Coronary artery (tissue), 2 donors: ENCODE measurements around the gene ATAD3A.
"Not testable (repeated sequence)": the region's sequence is repeated elsewhere in the genome, so short reads cannot be mapped to it uniquely, and the experiment has no call there.

Experiments used
- DNase-seq: peaks from one replicate; pipeline ENCODE4 v3.0.0-alpha.2; 2017; ENCODE audit warnings: low spot score
- H3K27ac ChIP-seq, 2 donors: fragments of 200-600 bp; sonication (generic); one replicate each; pipeline ENCODE4 v1.5.1; 2016 to 2019
- H3K4me3 ChIP-seq: fragments of 200-600 bp; sonication (generic); 2 replicates; pipeline ENCODE4 v1.5.1; 2016; ENCODE audit warnings: mild to moderate bottlenecking, moderate library complexity
- TF ChIP-seq, protein P1 (sequence below): fragments of 200-600 bp; sonication (generic); IDR thresholded peaks from one replicate; pipeline ENCODE4 v1.5.1; 2019; ENCODE audit warnings: antibody characterized with exemption

ATAD3A gene

DNA sequence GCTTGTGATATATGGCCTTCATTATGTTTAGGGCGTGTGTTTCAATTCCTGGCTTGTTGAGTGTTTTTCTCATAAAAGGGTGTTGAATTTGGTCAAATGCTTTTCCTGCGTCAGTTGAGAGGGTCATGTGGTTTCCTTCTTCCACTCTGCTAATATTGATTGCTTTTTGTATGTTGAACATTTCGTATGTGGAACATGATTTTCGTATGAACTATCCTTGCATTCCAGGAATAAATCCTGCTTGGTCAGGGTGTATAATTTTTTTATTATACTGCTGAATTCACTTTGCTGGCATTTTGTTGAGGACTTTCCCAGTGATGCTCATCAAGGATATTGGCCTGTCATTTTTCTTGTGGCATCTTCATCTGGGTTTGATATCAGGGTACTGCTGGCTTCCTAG lies 4.7 kb upstream of the ATAD3A start:
- H3K27ac ChIP-seq, result no peak overlapping the region
- no peak for DNase-seq
- H3K4me3 ChIP-seq, result no peak overlapping the region
- TF ChIP-seq, protein P1, sequence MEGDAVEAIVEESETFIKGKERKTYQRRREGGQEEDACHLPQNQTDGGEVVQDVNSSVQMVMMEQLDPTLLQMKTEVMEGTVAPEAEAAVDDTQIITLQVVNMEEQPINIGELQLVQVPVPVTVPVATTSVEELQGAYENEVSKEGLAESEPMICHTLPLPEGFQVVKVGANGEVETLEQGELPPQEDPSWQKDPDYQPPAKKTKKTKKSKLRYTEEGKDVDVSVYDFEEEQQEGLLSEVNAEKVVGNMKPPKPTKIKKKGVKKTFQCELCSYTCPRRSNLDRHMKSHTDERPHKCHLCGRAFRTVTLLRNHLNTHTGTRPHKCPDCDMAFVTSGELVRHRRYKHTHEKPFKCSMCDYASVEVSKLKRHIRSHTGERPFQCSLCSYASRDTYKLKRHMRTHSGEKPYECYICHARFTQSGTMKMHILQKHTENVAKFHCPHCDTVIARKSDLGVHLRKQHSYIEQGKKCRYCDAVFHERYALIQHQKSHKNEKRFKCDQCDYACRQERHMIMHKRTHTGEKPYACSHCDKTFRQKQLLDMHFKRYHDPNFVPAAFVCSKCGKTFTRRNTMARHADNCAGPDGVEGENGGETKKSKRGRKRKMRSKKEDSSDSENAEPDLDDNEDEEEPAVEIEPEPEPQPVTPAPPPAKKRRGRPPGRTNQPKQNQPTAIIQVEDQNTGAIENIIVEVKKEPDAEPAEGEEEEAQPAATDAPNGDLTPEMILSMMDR, result no peak

DNA sequence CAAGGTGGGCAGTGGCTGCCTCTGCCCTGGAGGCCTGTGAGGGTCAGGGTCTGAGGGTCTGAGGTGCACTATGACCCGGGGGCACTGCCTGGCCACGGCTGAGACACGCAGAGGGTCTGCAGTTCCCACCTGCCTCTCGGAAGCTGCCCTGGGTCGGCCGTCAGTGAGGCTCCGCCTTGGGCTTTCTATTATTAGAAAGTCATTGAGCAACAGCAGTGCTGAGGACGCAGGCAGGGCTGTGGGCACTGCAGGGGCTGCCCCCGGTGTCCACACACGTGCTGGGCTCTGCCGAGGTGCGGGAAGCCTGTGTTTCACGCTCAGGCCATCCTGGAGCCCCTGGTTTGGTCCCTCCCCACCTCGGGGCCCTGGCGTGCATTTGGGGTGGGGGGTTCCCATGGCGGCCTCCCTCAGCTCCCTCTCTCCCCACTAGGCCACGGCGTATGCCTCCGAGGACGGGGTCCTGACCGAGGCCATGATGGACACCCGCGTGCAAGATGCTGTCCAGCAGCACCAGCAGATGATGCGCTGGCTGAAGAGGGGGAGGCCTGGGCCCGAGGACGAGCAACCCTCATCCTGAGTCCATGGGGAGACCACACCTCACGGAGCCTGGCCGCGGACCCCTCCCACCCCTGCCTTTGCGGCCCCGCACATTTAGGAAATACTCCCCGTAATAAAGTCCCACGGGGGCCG lies 3.0 kb upstream of the ATAD3A start:
- H3K27ac ChIP-seq, DNase-seq, H3K4me3 ChIP-seq: not testable (repeated sequence)

DNA sequence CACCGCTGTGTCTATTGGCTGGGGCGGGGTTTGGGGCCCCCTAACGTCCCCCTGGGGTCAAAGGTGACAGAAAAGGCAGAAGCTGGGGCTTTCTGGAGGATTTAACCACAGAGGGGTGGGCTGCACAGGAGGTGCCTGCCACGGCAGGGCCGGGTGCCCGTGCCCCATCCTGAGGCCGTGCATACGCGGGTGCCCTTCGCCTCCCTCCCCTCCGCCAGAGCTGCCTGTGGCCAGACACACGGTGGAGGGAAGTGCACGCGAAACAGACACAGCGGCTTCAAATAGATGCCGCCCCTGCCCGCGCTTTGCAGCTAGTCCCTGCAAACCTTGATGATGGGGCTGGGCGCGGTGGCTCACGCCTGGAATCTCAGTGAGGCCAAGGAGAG lies 2.5 kb upstream of the ATAD3A start:
- not testable (repeated sequence) for H3K27ac ChIP-seq, H3K4me3 ChIP-seq, DNase-seq

DNA sequence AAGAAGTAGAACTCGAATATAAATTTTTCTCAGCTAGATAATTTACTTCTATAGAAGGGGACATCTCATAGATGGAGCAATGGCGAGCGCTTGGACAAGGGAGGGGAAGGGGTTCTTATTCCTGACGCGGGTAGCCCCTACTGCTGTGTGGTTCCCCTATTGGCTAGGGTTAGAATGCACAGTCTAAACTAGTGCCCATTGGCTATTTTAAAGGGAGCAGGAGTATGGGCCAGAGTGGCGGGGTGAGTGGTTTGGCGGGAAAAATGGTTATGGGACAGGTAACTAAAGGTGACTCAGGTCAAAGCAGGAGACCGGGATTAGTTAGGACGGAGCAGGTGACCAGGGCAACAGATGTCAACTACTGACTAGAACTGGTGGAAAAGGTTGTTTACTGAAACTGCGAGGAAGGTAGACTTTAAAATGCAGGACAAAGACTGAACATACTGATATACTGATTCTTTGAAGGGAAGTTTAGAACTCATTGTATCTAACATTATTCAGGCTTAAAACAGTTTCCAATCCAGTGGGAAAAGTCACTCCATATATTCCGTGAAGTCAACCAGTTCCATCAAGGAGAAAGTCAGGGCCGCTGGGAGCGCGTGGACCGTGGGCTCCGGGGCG lies 940 bp upstream of the ATAD3A start:
- TF ChIP-seq, protein P1, result no peak
- H3K27ac ChIP-seq, result peak overlapping the region; percentile 87 to 91
- DNase-seq, result no peak
- peak overlapping the region; percentile 79 for H3K4me3 ChIP-seq

DNA sequence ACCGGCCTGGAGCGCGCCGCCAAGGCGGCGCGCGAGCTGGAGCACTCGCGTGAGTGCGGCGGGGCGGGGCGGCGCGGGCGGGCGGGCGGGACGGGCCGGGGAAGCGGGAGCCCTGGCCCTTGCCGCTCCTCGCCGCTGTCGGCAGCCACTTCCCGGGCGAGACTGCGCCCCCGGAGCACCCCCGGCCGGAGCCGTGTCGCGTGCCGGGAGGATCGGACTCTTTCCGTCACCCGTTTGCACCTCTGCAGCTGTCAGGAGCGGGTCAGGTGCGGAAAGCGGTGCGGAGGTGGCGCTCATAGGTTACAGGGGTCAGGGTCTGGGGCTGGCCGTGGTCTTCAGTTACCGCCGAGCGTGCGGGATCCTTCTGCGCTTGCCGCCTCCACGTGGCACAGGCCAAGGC lies 463 bp downstream of the ATAD3A start:
- peak overlapping the region; percentile 79 for H3K4me3 ChIP-seq
- DNase-seq, result not testable (repeated sequence)
- peak overlapping the region in 1 of 2 donors; percentile 91 for H3K27ac ChIP-seq

DNA sequence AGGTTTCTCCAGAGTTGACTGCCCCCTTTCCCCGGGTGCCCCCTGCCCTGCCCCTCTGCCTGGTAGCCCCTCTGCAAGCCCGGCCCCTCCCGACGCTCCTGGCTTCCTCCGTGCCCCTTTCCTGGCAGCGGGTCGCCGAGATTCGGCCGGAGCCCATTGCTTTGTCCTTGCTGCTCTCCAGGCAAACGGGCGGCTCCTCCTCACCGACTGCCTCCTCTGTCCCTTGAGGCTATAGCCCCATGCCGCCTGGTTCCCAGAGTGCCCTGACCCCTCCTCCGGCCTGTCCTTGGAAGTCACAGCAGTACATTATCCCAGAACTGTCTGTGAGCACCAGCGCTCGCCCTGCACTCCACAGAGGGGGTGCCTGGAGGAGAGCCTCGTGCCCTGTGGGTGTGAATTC lies 1.7 kb downstream of the ATAD3A start:
- not testable (repeated sequence) for H3K27ac ChIP-seq, H3K4me3 ChIP-seq, DNase-seq

DNA sequence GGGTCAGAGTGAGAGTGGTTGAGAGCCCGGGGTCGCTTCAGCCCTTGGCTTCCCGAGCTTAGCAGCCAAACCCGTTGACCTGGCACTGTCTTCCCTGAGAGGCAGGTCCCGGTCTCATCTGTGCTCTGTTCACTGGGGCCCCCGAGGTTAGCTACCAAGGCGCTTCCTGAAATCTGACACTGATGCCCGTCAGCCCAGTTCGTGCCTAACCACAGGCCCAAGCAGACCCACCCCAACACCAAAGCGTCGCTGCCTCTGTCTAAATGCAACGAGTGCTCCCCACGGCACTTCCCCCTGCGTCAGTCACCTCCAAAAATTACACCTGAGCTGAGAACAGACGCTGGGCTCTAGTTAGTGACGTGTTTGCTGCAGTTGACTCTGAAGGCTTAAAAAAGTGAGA lies 2.4 kb downstream of the ATAD3A start:
- not testable (repeated sequence) for DNase-seq, H3K27ac ChIP-seq, H3K4me3 ChIP-seq

DNA sequence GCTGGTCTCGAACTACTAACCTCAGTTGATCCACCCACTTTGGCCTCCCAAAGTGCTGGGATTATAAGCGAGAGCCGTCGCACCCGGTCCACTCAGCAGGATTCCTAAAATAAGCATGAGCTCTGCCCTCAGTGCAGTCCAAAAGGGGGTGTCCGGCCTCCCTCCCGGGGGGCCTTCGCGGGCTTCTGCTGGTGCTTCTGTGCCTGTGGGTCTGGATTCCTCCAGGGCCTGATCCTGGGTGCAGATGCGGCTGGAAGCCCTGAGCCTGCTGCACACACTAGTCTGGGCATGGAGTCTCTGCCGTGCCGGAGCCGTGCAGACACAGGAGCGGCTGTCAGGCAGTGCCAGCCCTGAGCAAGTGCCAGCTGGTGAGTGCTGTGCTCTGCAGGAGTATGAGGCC lies 5.0 kb downstream of the ATAD3A start:
- not testable (repeated sequence) for H3K27ac ChIP-seq, H3K4me3 ChIP-seq, DNase-seq

DNA sequence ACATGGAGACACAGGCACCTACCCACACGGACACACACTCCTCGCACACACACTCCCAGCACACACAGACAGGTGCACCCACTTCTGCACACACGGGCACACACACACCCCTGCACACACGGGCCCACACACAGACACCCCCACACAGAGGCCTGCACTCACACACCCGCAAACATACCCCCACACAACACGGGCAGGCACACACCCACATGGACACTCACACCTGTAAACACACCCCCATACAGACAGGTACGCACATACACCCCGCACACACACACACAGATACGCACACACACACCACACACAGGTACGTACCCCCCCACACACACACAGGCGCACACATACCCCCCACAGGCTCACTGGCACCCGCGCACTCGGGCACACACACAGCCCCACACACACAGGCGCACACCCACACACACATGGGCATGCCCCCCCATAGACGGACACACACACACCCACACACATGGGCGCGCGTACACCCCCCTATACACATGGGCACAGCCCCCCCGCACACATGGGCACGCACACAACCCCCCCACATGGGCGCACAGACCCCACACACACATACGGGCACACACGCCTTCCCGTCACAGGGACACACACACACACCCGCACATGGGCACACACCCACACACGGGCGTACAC lies 6.1 kb downstream of the ATAD3A start:
- no peak for DNase-seq
- TF ChIP-seq, protein P1, result no peak
- H3K4me3 ChIP-seq, result no peak overlapping the region
- H3K27ac ChIP-seq, result no peak overlapping the region

DNA sequence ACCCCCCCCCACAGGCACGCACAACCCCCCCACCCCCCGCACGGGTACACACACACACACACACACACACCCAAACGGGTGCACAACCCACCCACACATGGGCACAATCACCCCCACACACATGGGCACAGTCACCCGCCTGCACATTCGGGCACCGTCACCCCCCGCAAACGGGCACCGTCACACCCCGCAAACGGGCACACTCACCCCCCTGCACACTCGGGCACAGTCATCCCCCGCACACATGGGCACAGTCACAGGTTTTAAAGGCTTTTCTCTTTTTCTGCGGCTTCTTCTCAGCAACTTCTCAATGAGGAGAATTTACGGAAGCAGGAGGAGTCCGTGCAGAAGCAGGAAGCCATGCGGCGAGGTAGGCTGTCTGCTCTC lies 6.7 kb downstream of the ATAD3A start:
- not testable (repeated sequence) for DNase-seq, H3K4me3 ChIP-seq

DNA sequence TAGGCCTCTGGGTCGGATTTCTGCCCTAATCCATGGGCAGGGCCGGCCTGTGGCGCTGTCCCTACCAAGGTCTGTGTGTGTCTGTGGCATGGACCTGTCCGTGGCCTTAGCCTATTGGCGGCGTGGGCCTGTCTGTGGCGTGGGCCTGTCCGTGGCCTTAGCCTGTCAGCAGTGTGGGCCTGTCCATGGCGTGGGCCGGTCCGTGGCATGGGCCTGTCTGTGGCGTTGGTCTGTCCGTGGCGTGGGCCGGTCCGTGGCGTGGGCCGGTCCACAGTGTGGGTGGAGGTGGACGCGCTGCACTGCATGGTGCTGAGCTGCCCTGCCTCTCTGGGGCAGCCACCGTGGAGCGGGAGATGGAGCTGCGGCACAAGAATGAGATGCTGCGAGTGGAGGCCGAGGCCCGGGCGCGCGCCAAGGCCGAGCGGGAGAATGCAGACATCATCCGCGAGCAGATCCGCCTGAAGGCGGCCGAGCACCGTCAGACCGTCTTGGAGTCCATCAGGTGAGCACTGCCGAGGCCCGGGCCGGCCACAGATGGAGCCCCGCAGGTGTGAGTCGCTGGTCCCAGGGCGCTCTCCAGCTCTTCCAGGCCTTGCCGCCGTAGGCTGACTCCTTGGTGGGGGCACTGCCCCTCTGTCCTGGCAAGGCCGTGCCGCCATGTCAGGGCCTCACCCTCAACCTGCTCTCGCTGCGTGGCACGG lies 8.0 kb downstream of the ATAD3A start:
- not testable (repeated sequence) for H3K4me3 ChIP-seq, DNase-seq, H3K27ac ChIP-seq

More for the DNA sequence above, 6.7 kb downstream of the ATAD3A start:
- not testable (repeated sequence) for H3K27ac ChIP-seq
